Measurements from ENCODE around the gene TNFRSF18. TPM values are rescaled to one million over a fixed set of nuclear protein-coding genes. Genes with fewer than 3 reads are reported as not detected.

TNFRSF18 gene
- total and polyA plus RNA-seq, 2 experiments from 2014 or later: 1.1 to 1.5 TPM

DNA sequence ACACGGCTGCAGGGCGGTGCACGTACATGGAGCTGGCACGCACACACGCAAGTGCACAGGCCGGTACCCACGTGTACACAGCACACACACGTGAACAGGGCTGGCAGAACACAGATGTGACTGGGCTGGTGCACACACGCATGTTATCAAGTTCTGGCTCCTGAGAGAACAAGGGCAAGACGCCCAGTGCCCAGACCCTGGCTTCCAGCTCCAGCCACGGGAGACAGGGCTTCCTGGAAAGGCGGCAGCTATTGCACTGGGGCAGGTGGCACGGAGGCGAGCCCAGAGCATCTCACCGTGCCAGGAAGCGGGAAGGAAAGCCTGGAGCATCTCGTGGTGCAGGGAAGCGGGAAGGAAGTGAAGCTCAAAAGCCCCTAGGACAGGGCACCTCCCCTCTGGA lies 19.5 kb upstream of the TNFRSF18 start (continued):
- TF ChIP-seq, protein P1, sequence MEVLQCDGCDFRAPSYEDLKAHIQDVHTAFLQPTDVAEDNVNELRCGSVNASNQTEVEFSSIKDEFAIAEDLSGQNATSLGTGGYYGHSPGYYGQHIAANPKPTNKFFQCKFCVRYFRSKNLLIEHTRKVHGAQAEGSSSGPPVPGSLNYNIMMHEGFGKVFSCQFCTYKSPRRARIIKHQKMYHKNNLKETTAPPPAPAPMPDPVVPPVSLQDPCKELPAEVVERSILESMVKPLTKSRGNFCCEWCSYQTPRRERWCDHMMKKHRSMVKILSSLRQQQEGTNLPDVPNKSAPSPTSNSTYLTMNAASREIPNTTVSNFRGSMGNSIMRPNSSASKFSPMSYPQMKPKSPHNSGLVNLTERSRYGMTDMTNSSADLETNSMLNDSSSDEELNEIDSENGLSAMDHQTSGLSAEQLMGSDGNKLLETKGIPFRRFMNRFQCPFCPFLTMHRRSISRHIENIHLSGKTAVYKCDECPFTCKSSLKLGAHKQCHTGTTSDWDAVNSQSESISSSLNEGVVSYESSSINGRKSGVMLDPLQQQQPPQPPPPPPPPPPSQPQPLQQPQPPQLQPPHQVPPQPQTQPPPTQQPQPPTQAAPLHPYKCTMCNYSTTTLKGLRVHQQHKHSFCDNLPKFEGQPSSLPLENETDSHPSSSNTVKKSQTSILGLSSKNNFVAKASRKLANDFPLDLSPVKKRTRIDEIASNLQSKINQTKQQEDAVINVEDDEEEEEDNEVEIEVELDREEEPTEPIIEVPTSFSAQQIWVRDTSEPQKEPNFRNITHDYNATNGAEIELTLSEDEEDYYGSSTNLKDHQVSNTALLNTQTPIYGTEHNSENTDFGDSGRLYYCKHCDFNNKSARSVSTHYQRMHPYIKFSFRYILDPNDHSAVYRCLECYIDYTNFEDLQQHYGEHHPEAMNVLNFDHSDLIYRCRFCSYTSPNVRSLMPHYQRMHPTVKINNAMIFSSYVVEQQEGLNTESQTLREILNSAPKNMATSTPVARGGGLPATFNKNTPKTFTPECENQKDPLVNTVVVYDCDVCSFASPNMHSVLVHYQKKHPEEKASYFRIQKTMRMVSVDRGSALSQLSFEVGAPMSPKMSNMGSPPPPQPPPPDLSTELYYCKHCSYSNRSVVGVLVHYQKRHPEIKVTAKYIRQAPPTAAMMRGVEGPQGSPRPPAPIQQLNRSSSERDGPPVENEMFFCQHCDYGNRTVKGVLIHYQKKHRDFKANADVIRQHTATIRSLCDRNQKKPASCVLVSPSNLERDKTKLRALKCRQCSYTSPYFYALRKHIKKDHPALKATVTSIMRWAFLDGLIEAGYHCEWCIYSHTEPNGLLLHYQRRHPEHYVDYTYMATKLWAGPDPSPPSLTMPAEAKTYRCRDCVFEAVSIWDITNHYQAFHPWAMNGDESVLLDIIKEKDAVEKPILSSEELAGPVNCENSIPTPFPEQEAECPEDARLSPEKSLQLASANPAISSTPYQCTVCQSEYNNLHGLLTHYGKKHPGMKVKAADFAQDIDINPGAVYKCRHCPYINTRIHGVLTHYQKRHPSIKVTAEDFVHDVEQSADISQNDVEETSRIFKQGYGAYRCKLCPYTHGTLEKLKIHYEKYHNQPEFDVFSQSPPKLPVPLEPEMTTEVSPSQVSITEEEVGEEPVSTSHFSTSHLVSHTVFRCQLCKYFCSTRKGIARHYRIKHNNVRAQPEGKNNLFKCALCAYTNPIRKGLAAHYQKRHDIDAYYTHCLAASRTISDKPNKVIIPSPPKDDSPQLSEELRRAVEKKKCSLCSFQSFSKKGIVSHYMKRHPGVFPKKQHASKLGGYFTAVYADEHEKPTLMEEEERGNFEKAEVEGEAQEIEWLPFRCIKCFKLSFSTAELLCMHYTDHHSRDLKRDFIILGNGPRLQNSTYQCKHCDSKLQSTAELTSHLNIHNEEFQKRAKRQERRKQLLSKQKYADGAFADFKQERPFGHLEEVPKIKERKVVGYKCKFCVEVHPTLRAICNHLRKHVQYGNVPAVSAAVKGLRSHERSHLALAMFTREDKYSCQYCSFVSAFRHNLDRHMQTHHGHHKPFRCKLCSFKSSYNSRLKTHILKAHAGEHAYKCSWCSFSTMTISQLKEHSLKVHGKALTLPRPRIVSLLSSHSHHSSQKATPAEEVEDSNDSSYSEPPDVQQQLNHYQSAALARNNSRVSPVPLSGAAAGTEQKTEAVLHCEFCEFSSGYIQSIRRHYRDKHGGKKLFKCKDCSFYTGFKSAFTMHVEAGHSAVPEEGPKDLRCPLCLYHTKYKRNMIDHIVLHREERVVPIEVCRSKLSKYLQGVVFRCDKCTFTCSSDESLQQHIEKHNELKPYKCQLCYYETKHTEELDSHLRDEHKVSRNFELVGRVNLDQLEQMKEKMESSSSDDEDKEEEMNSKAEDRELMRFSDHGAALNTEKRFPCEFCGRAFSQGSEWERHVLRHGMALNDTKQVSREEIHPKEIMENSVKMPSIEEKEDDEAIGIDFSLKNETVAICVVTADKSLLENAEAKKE (CRISPR knock-in tag; IDR thresholded peaks at IDR 0.05): no peak
- TF ChIP-seq, protein P2, sequence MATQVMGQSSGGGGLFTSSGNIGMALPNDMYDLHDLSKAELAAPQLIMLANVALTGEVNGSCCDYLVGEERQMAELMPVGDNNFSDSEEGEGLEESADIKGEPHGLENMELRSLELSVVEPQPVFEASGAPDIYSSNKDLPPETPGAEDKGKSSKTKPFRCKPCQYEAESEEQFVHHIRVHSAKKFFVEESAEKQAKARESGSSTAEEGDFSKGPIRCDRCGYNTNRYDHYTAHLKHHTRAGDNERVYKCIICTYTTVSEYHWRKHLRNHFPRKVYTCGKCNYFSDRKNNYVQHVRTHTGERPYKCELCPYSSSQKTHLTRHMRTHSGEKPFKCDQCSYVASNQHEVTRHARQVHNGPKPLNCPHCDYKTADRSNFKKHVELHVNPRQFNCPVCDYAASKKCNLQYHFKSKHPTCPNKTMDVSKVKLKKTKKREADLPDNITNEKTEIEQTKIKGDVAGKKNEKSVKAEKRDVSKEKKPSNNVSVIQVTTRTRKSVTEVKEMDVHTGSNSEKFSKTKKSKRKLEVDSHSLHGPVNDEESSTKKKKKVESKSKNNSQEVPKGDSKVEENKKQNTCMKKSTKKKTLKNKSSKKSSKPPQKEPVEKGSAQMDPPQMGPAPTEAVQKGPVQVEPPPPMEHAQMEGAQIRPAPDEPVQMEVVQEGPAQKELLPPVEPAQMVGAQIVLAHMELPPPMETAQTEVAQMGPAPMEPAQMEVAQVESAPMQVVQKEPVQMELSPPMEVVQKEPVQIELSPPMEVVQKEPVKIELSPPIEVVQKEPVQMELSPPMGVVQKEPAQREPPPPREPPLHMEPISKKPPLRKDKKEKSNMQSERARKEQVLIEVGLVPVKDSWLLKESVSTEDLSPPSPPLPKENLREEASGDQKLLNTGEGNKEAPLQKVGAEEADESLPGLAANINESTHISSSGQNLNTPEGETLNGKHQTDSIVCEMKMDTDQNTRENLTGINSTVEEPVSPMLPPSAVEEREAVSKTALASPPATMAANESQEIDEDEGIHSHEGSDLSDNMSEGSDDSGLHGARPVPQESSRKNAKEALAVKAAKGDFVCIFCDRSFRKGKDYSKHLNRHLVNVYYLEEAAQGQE (IDR thresholded peaks at IDR 0.05; ENCODE audit: unreplicated experiment): no peak
- TF ChIP-seq, protein P3, sequence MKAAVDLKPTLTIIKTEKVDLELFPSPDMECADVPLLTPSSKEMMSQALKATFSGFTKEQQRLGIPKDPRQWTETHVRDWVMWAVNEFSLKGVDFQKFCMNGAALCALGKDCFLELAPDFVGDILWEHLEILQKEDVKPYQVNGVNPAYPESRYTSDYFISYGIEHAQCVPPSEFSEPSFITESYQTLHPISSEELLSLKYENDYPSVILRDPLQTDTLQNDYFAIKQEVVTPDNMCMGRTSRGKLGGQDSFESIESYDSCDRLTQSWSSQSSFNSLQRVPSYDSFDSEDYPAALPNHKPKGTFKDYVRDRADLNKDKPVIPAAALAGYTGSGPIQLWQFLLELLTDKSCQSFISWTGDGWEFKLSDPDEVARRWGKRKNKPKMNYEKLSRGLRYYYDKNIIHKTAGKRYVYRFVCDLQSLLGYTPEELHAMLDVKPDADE (IDR thresholded peaks at IDR 0.05): no peak
